Stimulated activated CD4-positive, alpha-beta T cell treated with anti-CD3 and anti-CD28 coated beads, Interleukin-12 subunit alpha, Interleukin-12 subunit beta, amount 100 ng/mL, for 4 hours (primary cell): ENCODE data around the gene YIPF4.
A peak's percentile ranks its signal among the peaks of the same experiment; 100 is the strongest.
"Not testable (repeated sequence)": the region's sequence is repeated elsewhere in the genome, so short reads cannot be mapped to it uniquely, and the experiment has no call there.

Source experiments
- DNase-seq: peaks from one replicate; pipeline ENCODE4 v3.0.0-alpha.2; 2020

The YIPF4 gene

DNA sequence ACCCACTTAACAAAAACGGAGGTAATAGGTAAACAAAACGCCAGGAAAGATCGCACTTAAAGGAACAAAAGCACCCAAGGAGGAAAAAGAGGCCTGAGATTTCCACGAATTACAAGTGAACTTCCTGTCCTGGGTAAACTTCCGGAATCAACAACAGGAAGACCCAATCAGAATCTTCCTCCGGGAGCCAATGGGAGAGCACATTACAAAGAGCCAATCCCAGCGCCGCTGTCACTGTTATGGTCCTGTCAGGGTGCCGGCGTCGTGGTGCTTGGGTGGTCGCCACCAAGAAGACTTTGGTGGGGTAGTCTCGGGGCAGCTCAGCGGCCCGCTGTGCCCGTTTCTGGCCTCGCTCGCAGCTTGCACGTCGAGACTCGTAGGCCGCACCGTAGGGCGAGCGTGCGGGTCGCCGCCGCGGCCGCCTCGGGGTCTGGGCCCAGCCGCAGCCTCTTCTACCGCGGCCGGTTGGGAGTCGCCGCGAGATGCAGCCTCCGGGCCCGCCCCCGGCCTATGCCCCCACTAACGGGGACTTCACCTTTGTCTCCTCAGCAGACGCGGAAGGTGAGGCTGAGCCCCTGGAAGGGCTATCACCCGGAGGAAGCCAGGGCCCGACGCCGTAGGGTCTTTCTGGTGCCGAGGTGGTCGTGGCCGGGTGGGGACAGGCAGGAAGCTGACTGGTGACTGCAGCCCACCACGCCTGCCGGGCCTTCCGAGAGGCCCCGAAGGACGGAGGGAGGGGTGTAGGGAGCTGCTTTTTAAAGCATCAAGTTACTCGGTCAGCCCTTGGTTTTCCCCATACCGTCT is at the start of gene YIPF4:
Gene YIPF4 (plus strand): TSS at position 231 of the 804 bp plus-strand sequence. CDS start 252 bp downstream, at position 483.
- DNase-seq, result peak; percentile 81

GRCh38 chr2:32228181-32228580 is 49.5 kb upstream of the YIPF4 start:
- DNase-seq, result no peak

DNA sequence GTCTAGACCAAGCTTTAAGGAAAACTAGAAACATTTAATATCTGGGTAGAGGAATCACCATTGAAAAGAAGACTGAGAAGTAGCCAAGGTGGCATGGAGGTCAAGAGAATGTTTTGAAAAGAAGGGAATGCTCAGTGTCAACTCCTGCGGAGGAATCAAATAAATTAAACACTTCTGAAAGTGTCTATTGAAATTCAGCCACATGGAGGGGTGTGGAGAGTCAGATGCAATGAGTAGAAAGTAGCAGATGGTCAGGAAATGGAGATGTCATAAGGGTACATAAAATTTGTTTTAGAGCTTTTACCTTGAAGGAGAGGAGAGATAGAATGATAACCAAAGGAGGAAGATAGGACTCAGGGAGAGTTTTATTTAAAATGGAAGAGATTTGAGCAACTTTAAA is 48.1 kb upstream of the YIPF4 start:
- DNase-seq, result no peak

GRCh38 chr2:32231959-32232358 is 45.7 kb upstream of the YIPF4 start:
- no peak for DNase-seq

DNA sequence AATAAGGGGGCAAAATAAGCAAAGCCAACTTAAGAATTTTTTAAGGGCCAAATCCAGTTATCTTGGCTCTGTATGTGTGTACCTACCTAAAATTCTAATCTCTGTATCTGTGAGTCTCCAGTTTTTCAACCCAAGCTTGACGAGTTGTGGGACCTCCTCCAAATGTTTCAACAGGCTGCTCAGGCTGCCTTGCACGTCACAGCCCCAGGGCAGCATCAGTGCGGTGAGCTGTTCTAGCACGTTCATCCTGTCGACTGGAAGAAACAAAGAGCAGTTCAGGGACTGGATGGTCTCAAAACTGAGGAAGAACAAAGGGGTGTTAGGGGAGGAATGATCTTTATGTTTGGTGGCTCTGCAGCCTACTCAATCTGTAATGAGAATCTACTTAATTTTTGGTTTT is 42.4 kb upstream of the YIPF4 start:
- no peak for DNase-seq

- DNase-seq, result no peak
Measured at GRCh38 chr2:32237488-32237887, 40.2 kb upstream of the YIPF4 start.

DNA sequence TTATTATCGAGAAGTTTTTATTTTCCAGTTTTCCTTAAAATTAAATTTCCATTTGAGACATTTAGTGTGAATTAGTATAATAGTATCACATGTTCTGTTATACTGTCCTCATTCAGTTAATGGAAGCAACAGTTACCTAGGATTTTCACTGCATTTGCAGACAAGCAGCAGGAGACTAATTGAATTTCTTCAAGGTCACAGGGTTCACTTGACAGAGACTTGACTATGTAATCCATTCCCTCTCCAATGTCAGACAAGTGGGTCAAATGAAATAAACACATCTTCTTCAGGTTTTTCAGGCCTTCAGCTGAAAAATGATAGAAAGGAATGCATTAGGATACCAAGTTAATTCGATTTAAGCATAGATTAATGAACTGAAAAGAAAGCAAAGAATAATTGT is 39.7 kb upstream of the YIPF4 start:
- DNase-seq, result no peak

GRCh38 chr2:32242331-32242730 is 35.4 kb upstream of the YIPF4 start:
- DNase-seq, result no peak

- DNase-seq, result no peak
Measured at GRCh38 chr2:32246911-32247310, 30.8 kb upstream of the YIPF4 start.

DNA sequence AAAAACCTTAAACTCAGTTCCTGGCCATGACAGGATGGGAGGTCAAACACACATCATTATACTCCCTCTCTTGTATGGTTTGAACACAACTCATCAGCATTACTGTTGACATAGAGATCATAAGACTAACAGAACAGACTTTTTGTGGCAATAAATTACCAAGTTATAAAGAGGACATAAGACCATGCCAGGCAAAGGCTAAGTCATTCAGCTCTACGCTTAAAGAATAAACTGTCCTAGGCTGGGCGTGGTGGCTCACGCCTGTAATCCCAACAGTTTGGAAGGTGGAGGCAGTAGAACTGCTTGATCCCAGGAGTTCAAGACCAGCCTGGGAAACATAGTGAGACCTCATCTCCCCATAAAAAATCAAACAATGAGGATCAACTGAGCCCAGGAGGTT is 29.4 kb upstream of the YIPF4 start:
- no peak for DNase-seq

DNA sequence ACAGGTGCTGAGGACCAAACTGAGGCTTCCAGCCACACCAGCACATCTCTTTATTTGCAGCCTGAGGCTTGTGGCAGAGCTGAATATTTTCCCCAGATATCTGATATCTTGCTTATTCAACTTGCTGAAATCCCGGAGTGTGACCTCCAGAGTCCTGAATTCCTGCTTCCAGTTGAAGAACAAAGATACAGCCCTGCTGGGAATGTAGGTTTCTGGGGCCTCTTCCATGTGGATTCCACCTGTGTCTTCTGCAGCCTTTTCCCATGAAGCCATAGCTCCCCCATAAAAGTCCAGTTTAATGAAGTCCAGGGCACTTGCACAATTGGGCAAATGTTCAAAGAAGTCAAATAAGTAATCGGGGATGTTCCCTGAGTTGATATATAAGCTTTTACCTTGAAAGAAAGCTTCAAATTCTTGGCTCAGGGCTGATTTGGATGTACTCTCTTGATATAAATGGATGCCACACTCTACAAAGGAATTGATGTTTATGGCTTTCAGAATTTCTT is 27.9 kb upstream of the YIPF4 start:
- DNase-seq, result no peak

DNA sequence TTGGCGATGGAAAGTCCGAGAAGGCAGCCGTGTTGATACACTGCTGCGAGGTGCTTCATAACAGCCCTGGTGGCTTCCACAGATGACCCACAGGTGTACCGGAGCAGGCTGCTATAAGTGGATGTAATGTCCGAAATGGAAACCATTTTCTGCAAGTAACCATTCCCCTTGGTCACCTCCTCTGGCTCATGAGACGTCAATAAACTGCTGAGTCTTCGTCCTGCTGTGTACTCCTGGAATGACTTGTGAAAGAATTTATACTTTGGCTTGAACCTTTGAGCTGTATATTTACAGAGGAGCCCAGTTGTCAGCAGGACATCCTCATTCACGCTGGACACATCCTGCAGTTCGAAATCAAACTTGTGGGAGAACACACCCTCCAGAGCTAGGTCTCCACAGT is 27.4 kb upstream of the YIPF4 start:
- DNase-seq, result no peak

GRCh38 chr2:32258242-32258641 is 19.5 kb upstream of the YIPF4 start:
- DNase-seq, result no peak

DNA sequence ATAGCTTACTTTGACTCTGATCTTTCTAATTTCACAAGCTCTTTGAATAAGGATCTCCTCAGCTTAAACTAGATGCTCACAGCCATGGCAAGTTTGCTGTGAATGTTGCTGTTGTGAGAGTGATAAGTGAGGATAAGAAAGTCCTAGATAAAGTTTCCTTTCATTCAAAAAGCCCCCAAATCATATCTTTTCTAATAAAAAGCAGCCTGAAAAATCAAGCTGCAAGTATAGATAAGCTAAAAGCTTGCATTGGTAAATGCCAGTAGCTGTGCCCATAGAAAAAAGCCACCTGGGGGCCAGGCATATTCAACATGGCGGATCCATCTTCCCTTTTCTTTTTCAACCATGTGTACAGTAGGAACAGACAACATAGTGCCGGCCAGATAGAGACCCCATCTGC is 17.3 kb upstream of the YIPF4 start:
- DNase-seq, result no peak

- DNase-seq, result no peak
Measured at GRCh38 chr2:32262105-32262504, 15.6 kb upstream of the YIPF4 start.

DNA sequence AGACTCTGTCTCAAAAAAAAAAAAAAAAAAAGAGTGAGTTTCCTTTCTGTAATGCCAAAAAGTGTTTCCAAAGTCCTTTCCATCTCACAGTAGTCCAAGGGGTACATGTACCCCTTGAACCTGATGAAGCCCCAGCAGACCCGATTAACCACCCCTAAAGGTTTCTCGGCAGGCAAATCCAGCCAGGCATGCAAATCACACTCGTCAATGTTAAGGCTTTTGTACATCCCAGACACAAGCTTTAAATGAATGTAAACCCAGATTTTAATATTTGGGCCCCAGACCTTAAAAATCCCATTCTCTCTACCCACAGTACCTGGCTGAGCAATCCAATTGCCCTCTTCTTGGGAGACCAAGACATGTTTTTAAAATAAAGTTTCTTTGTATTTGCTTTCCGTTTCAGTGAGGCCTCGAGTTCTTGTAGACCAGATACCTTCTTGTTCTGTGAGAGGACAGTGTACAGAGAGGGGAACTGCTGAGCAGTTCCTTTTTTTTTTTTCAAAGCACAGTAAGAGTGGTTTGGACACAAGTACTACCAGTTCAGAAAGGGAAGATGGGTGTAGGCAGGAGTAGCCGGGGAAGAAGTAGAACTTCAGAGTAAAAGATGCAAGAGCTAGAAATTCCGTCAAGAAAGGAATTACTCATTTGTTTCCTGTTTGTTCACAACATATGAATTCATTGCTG is 13.1 kb upstream of the YIPF4 start, which contains the start of gene NLRC4:
Gene NLRC4 (minus strand): TSS at position 465 of the 684 bp plus-strand sequence. CDS start 8,111 bp downstream, outside the sequence.
- DNase-seq, result no peak

DNA sequence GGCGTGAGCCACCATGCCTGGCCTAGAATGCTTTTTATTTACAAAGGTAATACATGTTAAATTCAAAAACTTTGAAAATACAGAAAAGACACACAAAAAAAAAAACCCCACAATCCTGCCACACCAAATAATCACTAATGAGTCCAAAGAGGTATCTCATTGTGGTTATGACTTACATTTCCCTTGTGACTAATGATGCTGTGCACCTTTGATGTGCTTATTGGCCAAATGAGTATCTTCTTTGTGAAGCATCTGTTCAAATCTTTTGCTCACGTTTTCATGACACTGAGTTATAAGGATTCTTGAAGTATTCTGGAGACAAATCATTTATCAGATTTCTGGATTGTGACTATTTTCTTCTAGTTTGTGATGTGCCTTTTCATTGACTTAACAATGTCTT is 6.6 kb upstream of the YIPF4 start:
- no peak for DNase-seq

GRCh38 chr2:32272279-32272678 is 5.4 kb upstream of the YIPF4 start:
- no peak for DNase-seq

DNA sequence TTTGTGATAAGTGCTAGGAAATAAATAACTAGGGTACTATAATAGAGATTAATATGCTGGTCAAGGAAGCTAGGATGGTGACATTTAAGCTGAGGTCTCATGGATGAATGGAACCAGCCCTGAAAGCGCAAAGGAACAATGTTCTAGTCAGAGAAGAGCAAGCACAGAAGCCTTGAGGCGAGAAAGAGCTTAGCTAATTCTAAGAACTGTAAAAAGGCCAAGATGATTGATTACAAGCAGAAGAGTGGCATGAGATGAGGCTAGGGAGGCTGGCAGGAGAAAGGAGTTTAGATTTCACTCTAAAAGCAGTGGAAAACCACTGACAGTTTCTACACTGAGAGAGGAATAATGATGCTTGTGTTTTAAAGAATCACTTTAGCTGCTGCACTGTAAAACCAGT is 3.4 kb upstream of the YIPF4 start:
- DNase-seq, result no peak

GRCh38 chr2:32275790-32276189 is 1.9 kb upstream of the YIPF4 start:
- DNase-seq, result not testable (repeated sequence)

GRCh38 chr2:32277363-32277673 is 386 bp upstream of the YIPF4 start:
- no peak for DNase-seq

- no peak for DNase-seq
Measured at GRCh38 chr2:32278478-32278853, 762 bp downstream of the YIPF4 start.

DNA sequence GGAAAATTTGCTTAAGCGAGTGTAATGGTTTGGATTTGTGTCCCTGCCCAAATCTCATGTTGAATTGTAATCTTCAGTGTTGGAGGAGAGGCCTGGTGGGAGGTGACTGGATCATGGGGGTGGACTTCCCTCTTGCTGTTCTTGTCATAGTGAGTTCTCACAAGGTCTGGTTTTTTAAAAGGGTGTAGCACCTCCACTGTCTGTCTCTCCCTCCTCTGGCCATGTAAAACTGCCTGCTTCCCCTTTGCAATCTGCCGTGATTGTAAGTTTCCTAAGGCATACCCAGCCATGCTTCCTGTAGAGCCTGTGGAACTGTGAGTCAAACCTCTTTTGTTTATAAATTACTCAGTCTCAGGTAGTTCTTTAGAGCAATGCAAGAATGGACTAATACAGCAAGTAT is 6.6 kb downstream of the YIPF4 start:
- DNase-seq, result no peak
